Psoas muscle (tissue), 8 donors: ENCODE measurements around the gene TSPAN10. TPM values are rescaled to one million over a fixed set of nuclear protein-coding genes. Genes with fewer than 3 reads are reported as not detected.
A peak's percentile ranks its signal among the peaks of the same experiment; 100 is the strongest.

ENCODE experiments used
- ATAC-seq, 4 donors: fragments of 200-7000 bp; cut with Tn5 transposase; one replicate each; pipeline ENCODE4 v1.9.1; 2020; ENCODE audit warnings: moderate library complexity in 3 of 4, mild to moderate bottlenecking in 2 of 4
- DNase-seq, 2 donors: peaks; one replicate each; pipeline ENCODE4 v3.0.0-alpha.2; 2020
- H3K27ac ChIP-seq: fragments of 200-600 bp; one replicate; pipeline ENCODE4 v1.8.0; 2022
- H3K27me3 ChIP-seq, 3 donors: fragments of 200-600 bp in 1 of 3; one replicate each; pipeline versions ENCODE4 v1.6.1 to v1.8.0; 2013 to 2022; ENCODE audit warnings: low read length in 2 of 3, mild to moderate bottlenecking in 2 of 3, moderate library complexity in 1 of 3; ENCODE audit not compliant: insufficient read depth in 3 of 3
- H3K36me3 ChIP-seq, 2 donors: fragments of 200-600 bp in 1 of 2; one replicate each; pipeline versions ENCODE4 v1.6.1 to v1.8.0; 2013 to 2022; ENCODE audit warnings: low read depth in 1 of 2, mild to moderate bottlenecking in 1 of 2, moderate library complexity in 1 of 2; ENCODE audit not compliant: insufficient read depth in 1 of 2
- H3K4me1 ChIP-seq: fragments of 200-600 bp; one replicate; pipeline ENCODE4 v1.8.0; 2022
- H3K4me3 ChIP-seq: fragments of 200-600 bp; one replicate; pipeline ENCODE4 v1.8.0; 2022; ENCODE audit warnings: mild to moderate bottlenecking
- H3K9me3 ChIP-seq: fragments of 200-600 bp; one replicate; pipeline ENCODE4 v1.8.0; 2022
- CTCF ChIP-seq: fragments of 200-600 bp; IDR thresholded peaks from one replicate; pipeline ENCODE4 v1.8.0; 2022; ENCODE audit warnings: antibody characterized with exemption
- WGBS, 3 donors: extraction: QIAGEN DNeasy Blood & Tissue Kit; methylation state at CpG; one replicate each; pipeline versions ENCODE4 v1.1.6 to v1.1.7; 2013; 5-methylcytosine and 5-hydroxymethylcytosine counted together
- intact Hi-C, 2 donors: fragments of 100-400 bp; cut with DNase I; formaldehyde crosslinking; loops; one replicate each; pipeline versions ENCODE4 v1.11.0 to v1.14.2; 2022
- long read RNA-seq, 2 donors: library from polyadenylated mRNA; unstranded; transcript quantifications; one replicate each; pipeline ENCODE4 v2.0.0, GENCODE V29; 2021
- polyA plus RNA-seq, 3 donors: library from polyadenylated mRNA; stranded (reverse); fragments of 200-250 nt; gene quantifications; one replicate each; pipeline ENCODE4 v1.2.3, GENCODE V29; 2013
- total RNA-seq, 4 donors: library from RNA; stranded (reverse); fragmentation: NEBNext Ultra II Directional in 2 of 4; extraction: Animal tissue kit (Norgen Biotek cat#: 25700) in 2 of 4; gene quantifications; one replicate each; pipeline versions ENCODE4 v1.2.1 to v1.2.4, GENCODE V29; 2021 to 2023
- donor health status: healthy with polysubstance abuse.
- donor health status: DM: no; HTN: no; CAD: no; lungs with moderate emphysema.
- donor health status: Bipolar disorder and iron deficiency.
- donor health status: healthy.
- donor health status: DM: yes; HTN: yes; CAD: no.
- donor health status: DM: no; HTN: no; CAD: no.
- donor health status: DM: no; HTN: no; CAD: no.
- donor health status: DM: yes; HTN: yes; CAD: no.

The TSPAN10 gene
- under 1 TPM in 2 of 4 donors, not detected in 2; 0.22 to 0.67 TPM for total RNA-seq
- under 1 TPM; 0.09 to 0.39 (median 0.14) TPM for polyA plus RNA-seq
- long read RNA-seq, donor 1 = 0 reads
- long read RNA-seq, donor 2 = 0 reads

GRCh38 chr17:81636505-81637288 lies at the start of gene TSPAN10, which contains the start of gene NPLOC4:
Gene TSPAN10 (plus strand): TSS chr17:81637196. CDS start chr17:81642413, 5,217 bp downstream.
Gene NPLOC4 (minus strand): TSS chr17:81637112. CDS start chr17:81636930, 182 bp downstream.
- Histone ChIP-seq H3K9me3 (no peaks in the 10 kb centered on the region), H3K36me3 (peaks cover 0 to 19% of the 10 kb centered on the region in 2 donors), H3K27me3 (no peaks in the 10 kb centered on the region), H3K4me3 (peak within 1 kb of the TSS; percentile 94), H3K4me1 (peaks cover 40% of the 10 kb centered on the region), H3K27ac (peak within 1 kb of the TSS; percentile 95)
- WGBS, 3 donors = 0% methylated on average over 50 to 77 of the region's 77 CpGs
- TF ChIP-seq CTCF = no peak
- ATAC-seq (peak; percentile 73 to 80 (median 77)), DNase-seq (peak; percentile 87 to 91)
- intact Hi-C loops = loop anchor here (2.0 to 5.0 kb wide), 2 partner anchors 30 to 46 kb away; partner anchors contain the start of genes CCDC137 (in 2 of the 2), OXLD1 (in 2 of the 2), ARL16 (in 1 of the 2) and HGS (in 1 of the 2)

- intact Hi-C loops = no loop called here
Measured at GRCh38 chr17:81589612-81590011, 47.4 kb upstream of the TSPAN10 start.

GRCh38 chr17:81590121-81590520 lies 46.9 kb upstream of the TSPAN10 start:
- 87 to 94% (median 90%) methylated on average over 8 of the region's 8 CpGs for WGBS, 3 donors
- ATAC-seq = no peak

More at GRCh38 chr17:81589612-81590011, 47.4 kb upstream of the TSPAN10 start:
- no peak for TF ChIP-seq CTCF
- Histone ChIP-seq H3K27me3 (no peaks in the 10 kb centered on the region), H3K4me3 (no peak overlapping the region), H3K4me1 (no peaks in the 10 kb centered on the region), H3K27ac (no peak overlapping the region), H3K9me3 (no peaks in the 10 kb centered on the region), H3K36me3 (peaks cover 22 to 98% of the 10 kb centered on the region in 2 donors)
- DNase-seq (no peak), ATAC-seq (no peak)
- 86 to 90% (median 87%) methylated on average over 5 of the region's 5 CpGs for WGBS, 3 donors

GRCh38 chr17:81591971-81592370 lies 45.0 kb upstream of the TSPAN10 start:
- Histone ChIP-seq H3K27me3 (no peaks in the 10 kb centered on the region), H3K27ac (no peak overlapping the region), H3K4me3 (no peak overlapping the region), H3K9me3 (no peaks in the 10 kb centered on the region), H3K36me3 (peaks cover 27 to 100% of the 10 kb centered on the region in 2 donors), H3K4me1 (no peaks in the 10 kb centered on the region)
- no peak for DNase-seq
- TF ChIP-seq CTCF = no peak
- 88 to 95% (median 91%) methylated on average over 14 of the region's 14 CpGs for WGBS, 3 donors
- ATAC-seq = no peak
- intact Hi-C loops = no loop called here

More at GRCh38 chr17:81590121-81590520, 46.9 kb upstream of the TSPAN10 start:
- no peak for TF ChIP-seq CTCF
- Histone ChIP-seq H3K27me3 (no peaks in the 10 kb centered on the region), H3K4me3 (no peak overlapping the region), H3K9me3 (no peaks in the 10 kb centered on the region), H3K4me1 (no peaks in the 10 kb centered on the region), H3K27ac (no peak overlapping the region), H3K36me3 (peaks cover 22 to 100% of the 10 kb centered on the region in 2 donors)
- intact Hi-C loops = no loop called here
- no peak for DNase-seq
